ENCODE results near the gene HHATL.

DNA sequence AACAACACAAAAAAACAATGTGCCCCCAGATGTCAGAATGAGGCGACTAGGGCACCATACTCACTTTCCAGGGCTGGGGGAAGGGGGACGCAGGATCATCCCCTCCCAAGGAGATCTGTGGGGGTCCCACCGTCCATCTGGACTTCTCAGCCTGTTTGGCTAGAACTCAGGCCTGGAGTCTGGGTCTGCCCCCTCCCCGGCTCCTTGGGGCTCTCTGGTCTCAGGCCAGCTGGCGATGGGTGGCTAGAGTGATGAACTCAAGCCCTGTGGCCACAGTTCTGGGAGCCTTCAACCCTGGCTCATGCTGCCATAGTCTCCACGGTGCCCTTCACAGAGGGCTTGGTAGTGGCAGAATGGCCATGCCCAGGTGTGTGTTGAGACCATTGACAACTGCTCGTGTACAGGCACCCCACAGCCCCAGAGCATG is 35.5 kb downstream of the HHATL start:
- TF ChIP-seq POLR2A (IDR thresholded peaks at IDR 0.05; ENCODE audit: low read length), result no peak
- no peak for TF ChIP-seq GATA1 (IDR thresholded peaks at IDR 0.05; ENCODE audit: low read depth, low read length)

All from erythroblast (primary cell).